Esophagus muscularis mucosa (tissue), 4 donors: ENCODE measurements around the gene PPP2R3B. TPM values are rescaled to one million over a fixed set of nuclear protein-coding genes. Genes with fewer than 3 reads are reported as not detected.

Source experiments
- DNase-seq: peaks from one replicate; pipeline ENCODE4 v3.0.0-alpha.2; 2017; ENCODE audit errors: extremely low spot score
- H3K27ac ChIP-seq, 4 donors: fragments of 200-600 bp; sonication (generic); replicated peaks in 1 of 4; 1 replicate in 3 of 4; 2 replicates in 1 of 4; pipeline ENCODE4 v1.5.1; 2016 to 2019; ENCODE audit warnings: mild to moderate bottlenecking in 1 of 4
- H3K27me3 ChIP-seq, 4 donors: fragments of 200-600 bp; sonication (generic); one replicate each; pipeline versions ENCODE4 v1.5.1 to v1.6.0; 2016 to 2019
- H3K36me3 ChIP-seq, 4 donors: fragments of 200-600 bp; sonication (generic); one replicate each; pipeline ENCODE4 v1.5.1; 2016 to 2019
- H3K4me1 ChIP-seq, 4 donors: fragments of 200-600 bp; sonication (generic); one replicate each; pipeline ENCODE4 v1.5.1; 2016 to 2019
- H3K4me3 ChIP-seq, 4 donors: fragments of 200-600 bp; sonication (generic); 1 replicate in 2 of 4; 2 replicates in 2 of 4; pipeline ENCODE4 v1.5.1; 2016 to 2019; ENCODE audit warnings: mild to moderate bottlenecking in 4 of 4, moderate library complexity in 1 of 4
- H3K9me3 ChIP-seq, 4 donors: fragments of 200-600 bp; sonication (generic); 1 replicate in 3 of 4; 2 replicates in 1 of 4; pipeline ENCODE4 v1.5.1; 2016 to 2019
- EP300 ChIP-seq: sonication (generic); formaldehyde crosslinking; IDR thresholded peaks from one replicate; pipeline ENCODE4 v1.6.1; 2017; ENCODE audit warnings: antibody characterized with exemption
- POLR2A ChIP-seq: fragments of 450-650 bp; IDR thresholded peaks from one replicate; pipeline ENCODE4 v1.6.1; 2017; ENCODE audit warnings: antibody characterized with exemption, moderate library complexity, mild to moderate bottlenecking, low read depth
- POLR2AphosphoS5 ChIP-seq, 2 donors: sonication (generic); formaldehyde crosslinking; IDR thresholded peaks; one replicate each; pipeline ENCODE4 v1.6.1; 2017; ENCODE audit warnings: antibody characterized with exemption in 2 of 2
- WGBS: methylation state at CpG from one replicate; pipeline ENCODE4 v1.1.5; 2018; 5-methylcytosine and 5-hydroxymethylcytosine counted together
- intact Hi-C: fragments of 100-400 bp; cut with DNase I; formaldehyde crosslinking; loops from one replicate; pipeline ENCODE4 v1.15.1; 2023
- total RNA-seq, 4 donors: library from RNA; depleted of rRNA; stranded (reverse); fragments of >200 nt; gene quantifications; one replicate each; pipeline versions ENCODE4 v1.1.0 to v1.2.1, GENCODE V29; 2016
- TF ChIP-seq, protein P1 (sequence below), 3 experiments: fragments of 200-600 bp in 2 of 3; fragments of 450-650 bp in 1 of 3; sonication (generic) in 2 of 3; IDR thresholded peaks; one replicate each; pipeline ENCODE4 v1.5.1; 2017 to 2019; ENCODE audit warnings: antibody characterized with exemption in 3 of 3, mild to moderate bottlenecking in 2 of 3, moderate library complexity in 1 of 3

The PPP2R3B gene
- total RNA-seq, 4 donors from 2014 or later, result 4.0 to 8.3 (median 5.4) TPM

DNA sequence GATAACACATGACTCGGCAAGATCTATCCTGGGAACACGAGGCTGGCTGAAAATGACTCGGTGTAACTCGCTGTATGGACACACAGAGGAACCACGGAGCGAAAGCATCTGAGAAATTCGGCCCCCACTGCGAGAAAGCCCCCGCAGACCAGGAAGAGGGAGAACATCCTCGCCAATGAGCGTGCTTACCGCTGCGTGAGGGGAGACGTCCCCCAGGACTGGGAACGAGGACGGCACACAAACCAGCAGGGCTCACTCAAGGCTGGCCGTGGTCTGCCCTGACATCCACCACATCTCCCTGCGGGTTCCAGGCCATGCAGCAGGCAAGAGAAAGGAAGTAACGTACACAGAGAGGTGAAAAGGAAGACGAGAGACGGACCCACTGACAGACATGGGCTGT is 50.5 kb downstream of the PPP2R3B start:
- WGBS, result 90% methylated on average over 19 of the region's 21 CpGs
- H3K27ac ChIP-seq, result no peak overlapping the region
- DNase-seq, result no peak
- H3K36me3 ChIP-seq, result peaks cover 0 to 66% (median 36%) of the 10 kb centered on the region in 4 donors
- no peak overlapping the region for H3K4me3 ChIP-seq
- H3K9me3 ChIP-seq, result no peaks in the 10 kb centered on the region
- peaks cover 5 to 7% (median 6%) of the 10 kb centered on the region in 4 donors for H3K4me1 ChIP-seq
- H3K27me3 ChIP-seq, result peaks cover 0 to 18% (median 3%) of the 10 kb centered on the region in 4 donors
- TF ChIP-seq, protein P1, sequence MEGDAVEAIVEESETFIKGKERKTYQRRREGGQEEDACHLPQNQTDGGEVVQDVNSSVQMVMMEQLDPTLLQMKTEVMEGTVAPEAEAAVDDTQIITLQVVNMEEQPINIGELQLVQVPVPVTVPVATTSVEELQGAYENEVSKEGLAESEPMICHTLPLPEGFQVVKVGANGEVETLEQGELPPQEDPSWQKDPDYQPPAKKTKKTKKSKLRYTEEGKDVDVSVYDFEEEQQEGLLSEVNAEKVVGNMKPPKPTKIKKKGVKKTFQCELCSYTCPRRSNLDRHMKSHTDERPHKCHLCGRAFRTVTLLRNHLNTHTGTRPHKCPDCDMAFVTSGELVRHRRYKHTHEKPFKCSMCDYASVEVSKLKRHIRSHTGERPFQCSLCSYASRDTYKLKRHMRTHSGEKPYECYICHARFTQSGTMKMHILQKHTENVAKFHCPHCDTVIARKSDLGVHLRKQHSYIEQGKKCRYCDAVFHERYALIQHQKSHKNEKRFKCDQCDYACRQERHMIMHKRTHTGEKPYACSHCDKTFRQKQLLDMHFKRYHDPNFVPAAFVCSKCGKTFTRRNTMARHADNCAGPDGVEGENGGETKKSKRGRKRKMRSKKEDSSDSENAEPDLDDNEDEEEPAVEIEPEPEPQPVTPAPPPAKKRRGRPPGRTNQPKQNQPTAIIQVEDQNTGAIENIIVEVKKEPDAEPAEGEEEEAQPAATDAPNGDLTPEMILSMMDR (IDR thresholded peaks at IDR 0.05), result no peak
- TF ChIP-seq POLR2A (no peak), EP300 (no peak), POLR2AphosphoS5 (IDR thresholded peaks at IDR 0.05) (no peak)
- intact Hi-C loops, result no loop called here

DNA sequence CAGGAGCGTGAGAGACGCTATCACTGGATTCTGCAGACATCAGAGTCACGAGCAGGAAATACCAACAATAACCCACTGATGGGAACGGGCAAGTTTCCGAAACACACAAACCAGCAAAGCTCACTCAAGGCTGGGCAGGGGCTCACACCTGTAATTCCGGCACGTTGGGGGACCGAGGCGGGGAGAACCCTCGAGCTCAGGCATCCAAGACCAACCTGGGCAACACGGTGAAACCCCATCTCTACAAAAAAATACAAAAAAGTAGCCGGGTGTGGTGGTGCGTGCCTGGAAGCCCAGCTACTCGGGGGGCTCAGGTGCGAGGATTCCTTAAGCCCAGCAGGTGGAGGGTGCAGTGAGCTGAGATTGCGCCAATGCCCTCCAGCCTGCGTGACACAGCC is 51.0 kb downstream of the PPP2R3B start:
- Histone ChIP-seq H3K36me3 (peaks cover 0 to 61% (median 34%) of the 10 kb centered on the region in 4 donors), H3K9me3 (no peaks in the 10 kb centered on the region), H3K27ac (no peak overlapping the region), H3K4me3 (no peak overlapping the region), H3K4me1 (peaks cover 8 to 12% (median 11%) of the 10 kb centered on the region in 4 donors), H3K27me3 (peaks cover 0 to 23% (median 5%) of the 10 kb centered on the region in 4 donors)
- no peak for DNase-seq
- WGBS, result 98% methylated on average over 17 of the region's 17 CpGs
- no peak for TF ChIP-seq POLR2A
- TF ChIP-seq, protein P1 (IDR thresholded peaks at IDR 0.05), result no peak
- no peak for TF ChIP-seq POLR2AphosphoS5 (IDR thresholded peaks at IDR 0.05)
- TF ChIP-seq EP300, result no peak
- intact Hi-C loops, result no loop called here

DNA sequence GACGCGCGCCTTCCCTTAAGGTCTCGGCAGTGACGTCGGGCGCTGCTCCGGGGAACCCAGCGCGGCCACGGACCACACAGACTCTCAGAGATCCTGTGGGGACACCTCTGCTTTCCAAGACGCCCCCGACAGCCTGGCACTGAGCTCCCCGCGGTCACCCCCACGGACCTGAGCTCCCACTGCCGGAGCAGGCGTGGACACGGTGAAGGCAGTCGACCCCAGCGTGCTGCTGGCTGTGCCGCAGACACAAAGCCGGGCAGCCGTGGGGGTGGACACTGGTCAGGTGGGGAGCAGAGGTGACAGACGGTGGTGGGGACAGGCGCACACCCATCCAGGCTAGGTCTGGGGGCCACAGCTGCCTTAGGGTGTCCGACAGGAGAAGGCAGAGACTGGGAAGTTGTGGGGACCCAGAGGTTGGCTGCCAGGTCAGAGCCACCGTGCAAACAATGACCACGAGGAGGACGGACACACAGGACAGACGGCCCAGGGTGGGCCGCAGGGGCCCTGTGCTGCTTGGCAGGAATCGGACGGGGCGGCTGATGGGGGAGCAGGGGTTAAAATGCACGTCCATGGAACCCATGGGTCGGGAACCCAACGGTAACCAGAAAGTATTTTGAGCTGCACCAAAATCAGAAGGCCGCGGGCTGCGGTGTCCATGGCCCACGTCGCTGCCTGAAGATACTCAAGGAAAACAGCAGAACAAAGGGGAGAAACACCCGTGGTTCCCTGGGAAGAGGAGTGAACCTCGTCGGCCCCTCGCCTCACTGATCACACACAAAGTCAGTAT is 51.5 kb downstream of the PPP2R3B start:
- intact Hi-C loops, result no loop called here
- Histone ChIP-seq H3K27ac (no peak overlapping the region), H3K36me3 (peaks cover 0 to 59% (median 33%) of the 10 kb centered on the region in 4 donors), H3K4me3 (no peak overlapping the region), H3K27me3 (peaks cover 0 to 29% (median 8%) of the 10 kb centered on the region in 4 donors), H3K9me3 (no peaks in the 10 kb centered on the region), H3K4me1 (peaks cover 8 to 16% (median 14%) of the 10 kb centered on the region in 4 donors)
- DNase-seq, result no peak
- 97% methylated on average over 38 of the region's 47 CpGs for WGBS
- TF ChIP-seq, protein P1 (IDR thresholded peaks at IDR 0.05), result no peak
- TF ChIP-seq EP300 (no peak), POLR2A (no peak), POLR2AphosphoS5 (IDR thresholded peaks at IDR 0.05) (no peak)

DNA sequence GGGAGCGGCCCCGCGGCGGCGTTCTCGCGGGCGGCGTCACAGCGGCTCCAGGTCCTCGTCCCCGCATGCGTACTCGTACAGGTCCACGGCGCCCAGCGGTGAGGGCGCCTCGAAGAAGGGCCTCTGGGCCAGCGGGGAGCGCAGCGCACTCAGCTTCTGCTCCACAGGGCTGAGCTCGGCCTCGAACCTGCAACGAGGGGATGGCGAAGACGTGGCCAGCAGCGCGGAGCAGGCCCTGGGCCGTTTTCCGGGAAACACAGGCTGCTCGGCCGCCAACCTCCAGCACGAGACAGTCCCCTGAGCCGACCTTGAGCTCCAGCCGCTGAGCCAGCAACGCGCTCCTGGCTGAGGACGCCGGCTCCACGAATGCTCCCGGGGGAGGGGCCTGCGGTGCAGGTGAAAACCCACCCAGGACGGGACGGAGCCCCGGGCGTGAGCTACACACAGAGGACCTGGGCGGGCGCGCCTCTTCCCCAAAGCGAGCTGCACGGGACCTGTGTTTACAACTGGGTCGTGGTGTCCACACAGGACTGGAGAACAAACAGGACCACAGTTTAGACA is 52.3 kb downstream of the PPP2R3B start:
- 96% methylated on average over 41 of the region's 53 CpGs for WGBS
- Histone ChIP-seq H3K9me3 (no peaks in the 10 kb centered on the region), H3K27me3 (peaks cover 0 to 32% (median 9%) of the 10 kb centered on the region in 4 donors), H3K4me3 (no peak overlapping the region), H3K4me1 (peaks cover 8 to 16% (median 14%) of the 10 kb centered on the region in 4 donors), H3K27ac (no peak overlapping the region), H3K36me3 (peaks cover 0 to 59% (median 33%) of the 10 kb centered on the region in 4 donors)
- TF ChIP-seq, protein P1 (IDR thresholded peaks at IDR 0.05), result no peak
- TF ChIP-seq EP300, result no peak
- no peak for TF ChIP-seq POLR2A
- TF ChIP-seq POLR2AphosphoS5 (IDR thresholded peaks at IDR 0.05), result no peak
- DNase-seq, result no peak
- intact Hi-C loops, result no loop called here
